B cell (primary cell): ENCODE measurements around the gene CDR2L. TPM values are rescaled to one million over a fixed set of nuclear protein-coding genes. Genes with fewer than 3 reads are reported as not detected.

Experiments used
- ATAC-seq: fragments of 200-7000 bp; cut with Tn5 transposase; one replicate; pipeline ENCODE4 v1.10.0; 2021; ENCODE audit warnings: low read depth, mild to moderate bottlenecking, moderate number of reproducible peaks, moderate library complexity
- CTCF ChIA-PET: fragments of 350-600 bp; sonication (Branson Sonifier 250); formaldehyde crosslinking; loops from one replicate; lab custom pipeline; 2021; ENCODE audit warnings: antibody characterized with exemption, inconsistent platforms; lab: Charles Lee
- POLR2A ChIA-PET: fragments of 350-600 bp; sonication (Branson Sonifier 250); formaldehyde crosslinking; loops from one replicate; lab custom pipeline; 2021; ENCODE audit warnings: antibody characterized with exemption; lab: Charles Lee
- DNase-seq: peaks from one replicate; pipeline ENCODE4 v3.0.0; 2013
- H2AFZ ChIP-seq: 2 replicates; pipeline ENCODE4 v1.6.1; 2012; ENCODE audit warnings: mild to moderate bottlenecking, low read depth, low read length; ENCODE audit not compliant: insufficient read depth, poor library complexity, severe bottlenecking
- H3K27ac ChIP-seq, 2 donors: 1 replicate in 1 of 2; 2 replicates in 1 of 2; pipeline ENCODE4 v1.5.1; 2012 to 2013; ENCODE audit warnings: low read length in 2 of 2, mild to moderate bottlenecking in 2 of 2, moderate library complexity in 1 of 2
- H3K27me3 ChIP-seq, 4 experiments: fragments of 200-600 bp in 1 of 4; sonication (generic) in 1 of 4; replicated peaks in 1 of 4; 1 replicate in 2 of 4; 2 replicates in 2 of 4; pipeline versions ENCODE4 v1.6.1 to v1.7.0; 2013 to 2016; ENCODE audit warnings: low read length in 3 of 4, mild to moderate bottlenecking in 2 of 4, mixed read lengths in 1 of 4, moderate library complexity in 1 of 4; ENCODE audit not compliant: insufficient read depth in 4 of 4, control insufficient read depth in 3 of 4; ENCODE audit errors: control extremely low read depth in 1 of 4
- H3K36me3 ChIP-seq, 2 experiments: replicated peaks in 1 of 2; 1 replicate in 1 of 2; 2 replicates in 1 of 2; pipeline versions ENCODE4 v1.6.1 to v1.7.1; 2013; ENCODE audit warnings: low read length in 1 of 2; ENCODE audit not compliant: insufficient read depth in 2 of 2, control insufficient read depth in 1 of 2; ENCODE audit errors: control extremely low read depth in 1 of 2, extremely low read depth in 1 of 2
- H3K4me1 ChIP-seq, 2 donors: fragments of 200-600 bp in 1 of 2; sonication (generic) in 1 of 2; 1 replicate in 1 of 2; 2 replicates in 1 of 2; pipeline versions ENCODE4 v1.5.1 to v1.6.1; 2013 to 2017; ENCODE audit warnings: low read length in 2 of 2; ENCODE audit not compliant: control insufficient read depth in 2 of 2, insufficient read depth in 2 of 2
- H3K4me2 ChIP-seq: replicated peaks from 2 replicates; pipeline ENCODE3; 2012; ENCODE audit warnings: mild to moderate bottlenecking, low read depth, low read length; ENCODE audit not compliant: poor library complexity, severe bottlenecking
- H3K4me3 ChIP-seq, 5 experiments: fragments of 200-600 bp in 1 of 5; sonication (generic) in 1 of 5; 1 replicate in 3 of 5; 2 replicates in 2 of 5; pipeline versions ENCODE4 v1.5.1 to v1.7.0; 2011 to 2016; ENCODE audit warnings: low read length in 4 of 5, mild to moderate bottlenecking in 4 of 5, low read depth in 2 of 5, control low read depth in 1 of 5, moderate library complexity in 1 of 5; ENCODE audit not compliant: insufficient read depth in 1 of 5; ENCODE audit errors: control extremely low read depth in 1 of 5, extremely low read depth in 1 of 5
- H3K79me2 ChIP-seq: fragments of 200-600 bp; sonication (generic); one replicate; pipeline ENCODE4 v1.6.0; 2016; ENCODE audit warnings: low read length; ENCODE audit not compliant: control insufficient read depth, insufficient read depth
- H3K9ac ChIP-seq: fragments of 200-600 bp; sonication (generic); 2 replicates; pipeline ENCODE4 v1.6.1; 2017; ENCODE audit warnings: mild to moderate bottlenecking, low read length, moderate library complexity
- H3K9me3 ChIP-seq, 3 donors: one replicate each; pipeline versions ENCODE4 v1.6.1 to v1.7.1; 2013; ENCODE audit warnings: low read length in 2 of 3; ENCODE audit not compliant: control insufficient read depth in 2 of 3, insufficient read depth in 1 of 3; ENCODE audit errors: control extremely low read depth in 1 of 3
- H4K20me1 ChIP-seq: 2 replicates; pipeline ENCODE4 v1.6.0; 2012; ENCODE audit warnings: mild to moderate bottlenecking, low read length; ENCODE audit not compliant: insufficient read depth, control insufficient read depth, poor library complexity, severe bottlenecking
- H3K27ac Mint-ChIP-seq: one replicate; pipeline ENCODE4 v1.8.0; 2021; ENCODE audit warnings: mixed read lengths
- H3K27me3 Mint-ChIP-seq: one replicate; pipeline ENCODE4 v1.8.0; 2021; ENCODE audit warnings: mixed read lengths
- H3K4me1 Mint-ChIP-seq: one replicate; pipeline ENCODE4 v1.8.0; 2021; ENCODE audit warnings: mixed read lengths
- H3K4me3 Mint-ChIP-seq: one replicate; pipeline ENCODE4 v1.8.0; 2021; ENCODE audit warnings: mixed read lengths
- H3K9me3 Mint-ChIP-seq: one replicate; pipeline ENCODE4 v1.8.0; 2022; ENCODE audit warnings: mixed read lengths; ENCODE audit not compliant: insufficient read depth
- CTCF ChIP-seq: fragments of 200-600 bp; IDR thresholded peaks from one replicate; pipeline ENCODE4 v1.8.0; 2022; ENCODE audit warnings: antibody characterized with exemption, mild to moderate bottlenecking
- EZH2 ChIP-seq: IDR thresholded peaks from 2 replicates; pipeline ENCODE4 v1.6.1; 2012; ENCODE audit warnings: borderline replicate concordance, low read depth, mild to moderate bottlenecking, moderate library complexity, low read length; ENCODE audit not compliant: insufficient read depth, poor library complexity, severe bottlenecking
- WGBS: methylation state at CpG from one replicate; pipeline ENCODE4 v1.1.5; 2013; ENCODE audit warnings: missing lambda C conversion rate; ENCODE audit not compliant: insufficient coverage; 5-methylcytosine and 5-hydroxymethylcytosine counted together
- intact Hi-C: fragments of 100-400 bp; cut with micrococcal nuclease; formaldehyde crosslinking; loops from one replicate; pipeline ENCODE4 v1.10.0; 2022
- polyA plus RNA-seq: library from polyadenylated mRNA; depleted of rRNA; stranded (reverse); fragments of >200 nt; gene quantifications from 2 replicates; pipeline ENCODE4 v1.2.3, GENCODE V29; 2012
- total RNA-seq, 2 donors: library from RNA; stranded (reverse); fragments of 120-200 nt in 1 of 2; gene quantifications; 1 replicate in 1 of 2; 2 replicates in 1 of 2; pipeline versions ENCODE4 v1.2.3 to v1.2.4, GENCODE V29; 2013 to 2022

Gene CDR2L
- total and polyA plus RNA-seq, 2 donors (not counting 1 experiment from before 2014, with no cell fraction given), result 0.03 TPM; not detected in 1

GRCh38 chr17:75034236-75034908 lies 46.9 kb downstream of the CDR2L start:
- DNase-seq (peak; percentile 87), ATAC-seq (peak; percentile 70)
- H3K4me2 ChIP-seq, result peak overlapping the region; percentile 85
- peaks cover 15 to 34% of the 10 kb centered on the region in 2 donors for H3K4me1 ChIP-seq
- peak overlapping the region; percentile 72 for H2AFZ ChIP-seq
- Mint-ChIP-seq H3K4me3 (peak overlapping the region; percentile 99), H3K4me1 (peaks cover 34% of the 10 kb centered on the region), H3K9me3 (peaks cover 2% of the 10 kb centered on the region), H3K27me3 (no peaks in the 10 kb centered on the region), H3K27ac (peak overlapping the region; percentile 97)
- TF ChIP-seq EZH2, result no peak
- no peak for TF ChIP-seq CTCF
- H3K36me3 ChIP-seq, result peaks cover 3 to 6% of the 10 kb centered on the region in 2 experiments
- H3K79me2 ChIP-seq, result no peaks in the 10 kb centered on the region
- WGBS, result under 1% methylated on average over 43 of the region's 43 CpGs
- H3K9ac ChIP-seq, result peak overlapping the region; percentile 75
- H4K20me1 ChIP-seq, result no peaks in the 10 kb centered on the region
- peak overlapping the region in 1 of 2 donors; percentile 69 for H3K27ac ChIP-seq
- ChIA-PET POLR2A (interaction anchor here (0.7 to 1.6 kb wide), 6 partner anchors 12 to 285 kb away, joined by 3 to 6 read pairs (median 4); partner anchors contain the start of genes MRPL58 and SLC25A19), CTCF (interaction anchor here (1.0 to 1.9 kb wide), 4 partner anchors 22 to 96 kb away, joined by 3 to 10 read pairs (median 6); partner anchors contain the start of gene MRPL58)
- peak overlapping the region; percentile 59 to 81 (median 71) for H3K4me3 ChIP-seq
- H3K9me3 ChIP-seq, result peaks cover 0 to 4% (median 0%) of the 10 kb centered on the region in 3 donors
- intact Hi-C loops, result loop anchor here (1.0 kb wide), 2 partner anchors 12 to 22 kb away; partner anchors contain the start of genes ATP5PD and MRPL58
- no peaks in the 10 kb centered on the region for H3K27me3 ChIP-seq
